H9 (cell line): Measurements from ENCODE around the gene POU2F2. TPM values are rescaled to one million over a fixed set of nuclear protein-coding genes. Genes with fewer than 3 reads are reported as not detected.
"Not testable (repeated sequence)": the region's sequence is repeated elsewhere in the genome, so short reads cannot be mapped to it uniquely, and the experiment has no call there.

Source experiments
- DNase-seq: peaks from one replicate; pipeline ENCODE4 v3.0.0-alpha.2; 2017
- H2AFZ ChIP-seq: one replicate; pipeline ENCODE4 v1.6.1; 2013; ENCODE audit warnings: mild to moderate bottlenecking, low read length, control low read depth, moderate library complexity
- H2AK5ac ChIP-seq: 2 replicates; pipeline ENCODE4 v1.6.1; 2013; ENCODE audit warnings: low read length, control low read depth, mixed read lengths; ENCODE audit not compliant: insufficient read length
- H2BK120ac ChIP-seq: one replicate; pipeline ENCODE4 v1.6.1; 2013; ENCODE audit warnings: low read depth, mild to moderate bottlenecking, low read length, control low read depth, inconsistent platforms; ENCODE audit not compliant: poor library complexity, severe bottlenecking
- H2BK12ac ChIP-seq: 2 replicates; pipeline ENCODE4 v1.6.1; 2013; ENCODE audit warnings: low read length, control low read depth, mixed read lengths, low read depth; ENCODE audit not compliant: insufficient read length
- H2BK15ac ChIP-seq: 2 replicates; pipeline ENCODE4 v1.6.1; 2013; ENCODE audit warnings: low read depth, low read length, control low read depth
- H2BK20ac ChIP-seq: one replicate; pipeline ENCODE4 v1.6.1; 2013; ENCODE audit warnings: low read depth, mild to moderate bottlenecking, low read length, control low read depth, inconsistent platforms; ENCODE audit not compliant: poor library complexity, severe bottlenecking
- H2BK5ac ChIP-seq: 2 replicates; pipeline ENCODE4 v1.6.1; 2013; ENCODE audit warnings: low read length, control low read depth, mixed read lengths; ENCODE audit not compliant: insufficient read length
- H3K14ac ChIP-seq: 2 replicates; pipeline ENCODE4 v1.6.1; 2013; ENCODE audit warnings: low read length, control low read depth; ENCODE audit not compliant: insufficient read depth
- H3K18ac ChIP-seq: 2 replicates; pipeline ENCODE4 v1.6.1; 2013; ENCODE audit warnings: low read depth, mild to moderate bottlenecking, mixed read lengths, low read length, control low read depth; ENCODE audit not compliant: insufficient read length
- H3K23ac ChIP-seq: 2 replicates; pipeline ENCODE4 v1.6.1; 2013; ENCODE audit warnings: low read length, control low read depth, mixed read lengths, low read depth; ENCODE audit not compliant: insufficient read length
- H3K23me2 ChIP-seq: 2 replicates; pipeline ENCODE4 v1.6.1; 2013; ENCODE audit warnings: low read depth, mild to moderate bottlenecking, mixed read lengths, low read length, control low read depth; ENCODE audit not compliant: insufficient read length, poor library complexity, severe bottlenecking
- H3K27ac ChIP-seq: 2 replicates; pipeline ENCODE4 v1.5.1; 2013; ENCODE audit warnings: low read length, control low read depth, mixed read lengths, low read depth; ENCODE audit not compliant: insufficient read length
- H3K27me3 ChIP-seq: 2 replicates; pipeline ENCODE4 v1.6.1; 2013; ENCODE audit warnings: low read length, control low read depth, inconsistent platforms; ENCODE audit not compliant: insufficient read depth
- H3K4ac ChIP-seq: 2 replicates; pipeline ENCODE4 v1.6.1; 2013; ENCODE audit warnings: low read depth, mild to moderate bottlenecking, control low read depth, inconsistent platforms, low read length, moderate library complexity
- H3K4me1 ChIP-seq: 2 replicates; pipeline ENCODE4 v1.6.1; 2013; ENCODE audit warnings: low read length, control low read depth, inconsistent platforms; ENCODE audit not compliant: insufficient read depth
- H3K4me2 ChIP-seq: 2 replicates; pipeline ENCODE4 v1.6.1; 2013; ENCODE audit warnings: low read length, control low read depth, mixed read lengths; ENCODE audit not compliant: insufficient read length, insufficient read depth
- H3K56ac ChIP-seq: 2 replicates; pipeline ENCODE4 v1.6.1; 2013; ENCODE audit warnings: low read depth, mild to moderate bottlenecking, mixed read lengths, low read length, control low read depth; ENCODE audit not compliant: insufficient read length
- H3K79me1 ChIP-seq: 2 replicates; pipeline ENCODE4 v1.6.1; 2013; ENCODE audit warnings: low read depth, mild to moderate bottlenecking, moderate library complexity, low read length, control low read depth, inconsistent platforms; ENCODE audit not compliant: insufficient read depth, poor library complexity, severe bottlenecking
- H3K79me2 ChIP-seq: 2 replicates; pipeline ENCODE4 v1.6.1; 2013; ENCODE audit warnings: low read length, control low read depth, inconsistent platforms; ENCODE audit not compliant: insufficient read depth
- H3K9ac ChIP-seq: 2 replicates; pipeline ENCODE4 v1.6.1; 2013; ENCODE audit warnings: low read length, control low read depth, mixed read lengths; ENCODE audit not compliant: insufficient read length; ENCODE audit errors: extremely low read depth
- H3K9me3 ChIP-seq: one replicate; pipeline ENCODE4 v1.6.1; 2013; ENCODE audit warnings: low read depth, low read length, inconsistent platforms; ENCODE audit not compliant: control insufficient read depth
- H3T11ph ChIP-seq: one replicate; pipeline ENCODE4 v1.6.1; 2013; ENCODE audit warnings: mild to moderate bottlenecking, low read length, control low read depth, inconsistent platforms
- H4K20me1 ChIP-seq: one replicate; pipeline ENCODE4 v1.6.1; 2013; ENCODE audit not compliant: control insufficient read depth, insufficient read length, insufficient read depth
- H4K5ac ChIP-seq: 2 replicates; pipeline ENCODE4 v1.6.1; 2013; ENCODE audit warnings: low read depth, mild to moderate bottlenecking, mixed read lengths, low read length, control low read depth; ENCODE audit not compliant: insufficient read length
- H4K8ac ChIP-seq: replicated peaks from 2 replicates; pipeline ENCODE4 v1.6.1; 2013; ENCODE audit warnings: low read length, control low read depth, mixed read lengths, low read depth; ENCODE audit not compliant: insufficient read length
- H4K91ac ChIP-seq: 2 replicates; pipeline ENCODE4 v1.6.1; 2013; ENCODE audit warnings: low read depth, mild to moderate bottlenecking, moderate library complexity, mixed read lengths, low read length, control low read depth; ENCODE audit not compliant: insufficient read length
- H3K27ac Mint-ChIP-seq, 3 experiments: 2 replicates in 2 of 3; 3 replicates in 1 of 3; pipeline ENCODE4 v1.8.0; 2020 to 2021; ENCODE audit warnings: mixed read lengths in 3 of 3, mild to moderate bottlenecking in 1 of 3, moderate library complexity in 1 of 3
- H3K27me3 Mint-ChIP-seq: 2 replicates; pipeline ENCODE4 v1.8.0; 2021; ENCODE audit warnings: low read depth, mild to moderate bottlenecking, moderate library complexity, mixed read lengths
- H3K36me3 Mint-ChIP-seq, 3 experiments: 2 replicates in 2 of 3; 3 replicates in 1 of 3; pipeline ENCODE4 v1.8.0; 2020 to 2021; ENCODE audit warnings: low read depth in 3 of 3, mixed read lengths in 3 of 3; ENCODE audit not compliant: insufficient read depth in 1 of 3
- H3K4me1 Mint-ChIP-seq, 2 experiments: 2 replicates each; pipeline ENCODE4 v1.8.0; 2020; ENCODE audit warnings: mixed read lengths in 2 of 2
- H3K4me3 Mint-ChIP-seq, 2 experiments: 2 replicates in 1 of 2; 3 replicates in 1 of 2; pipeline ENCODE4 v1.8.0; 2020 to 2021; ENCODE audit warnings: mild to moderate bottlenecking in 2 of 2, mixed read lengths in 2 of 2, moderate library complexity in 1 of 2
- H3K9me3 Mint-ChIP-seq, 2 experiments: 2 replicates in 1 of 2; 3 replicates in 1 of 2; pipeline ENCODE4 v1.8.0; 2020; ENCODE audit warnings: mild to moderate bottlenecking in 2 of 2, mixed read lengths in 2 of 2, moderate library complexity in 1 of 2
- CTCF ChIP-seq: fragments of 200-600 bp; sonication (generic); conservative IDR thresholded peaks from 3 replicates; pipeline ENCODE4 v1.8.0; 2021; ENCODE audit warnings: antibody characterized with exemption, mild to moderate bottlenecking
- WGBS: extraction: QIAGEN DNeasy Blood & Tissue Kit; methylation state at CpG from one replicate; pipeline ENCODE4 v1.1.7; 2013; ENCODE audit warnings: missing lambda C conversion rate, low lambda C conversion rate, mixed read lengths; ENCODE audit not compliant: insufficient read length; ENCODE audit errors: extremely low coverage; 5-methylcytosine and 5-hydroxymethylcytosine counted together
- total RNA-seq: library from RNA; stranded (reverse); gene quantifications from 2 replicates; pipeline ENCODE4 v1.2.1, GENCODE V29; 2021

Gene POU2F2
- total RNA-seq, 1 experiment from 2014 or later = 2.9 TPM

GRCh38 chr19:42042455-42043170 is 89.6 kb downstream of the POU2F2 start:
- WGBS = no CpG with 5 or more reads among the region's 30 CpGs
- Histone ChIP-seq H3K79me2 (no peaks in the 10 kb centered on the region), H4K91ac (no peak overlapping the region), H4K5ac (no peak overlapping the region), H4K20me1 (no peaks in the 10 kb centered on the region), H3T11ph (no peak overlapping the region), H2AK5ac (no peak overlapping the region), H2AFZ (no peak overlapping the region), H3K27me3 (no peaks in the 10 kb centered on the region), H3K18ac (no peak overlapping the region), H3K4ac (no peak overlapping the region), H2BK12ac (no peak overlapping the region), H3K23ac (no peak overlapping the region), H2BK5ac (no peak overlapping the region), H4K8ac (no peak overlapping the region), H3K79me1 (no peaks in the 10 kb centered on the region), H2BK20ac (no peak overlapping the region), H3K9ac (no peak overlapping the region), H2BK120ac (no peak overlapping the region), H3K56ac (no peak overlapping the region), H3K4me1 (no peaks in the 10 kb centered on the region), H3K27ac (no peak overlapping the region), H3K9me3 (no peaks in the 10 kb centered on the region), H3K14ac (no peak overlapping the region), H3K4me2 (no peak overlapping the region), H2BK15ac (no peak overlapping the region), H3K23me2 (no peaks in the 10 kb centered on the region)
- Mint-ChIP-seq H3K4me3 (no peak overlapping the region), H3K36me3 (peaks cover 25 to 79% (median 75%) of the 10 kb centered on the region in 3 experiments), H3K9me3 (no peaks in the 10 kb centered on the region), H3K27ac (no peak overlapping the region), H3K27me3 (no peaks in the 10 kb centered on the region), H3K4me1 (no peaks in the 10 kb centered on the region)
- DNase-seq = no peak
- no peak for TF ChIP-seq CTCF

DNA sequence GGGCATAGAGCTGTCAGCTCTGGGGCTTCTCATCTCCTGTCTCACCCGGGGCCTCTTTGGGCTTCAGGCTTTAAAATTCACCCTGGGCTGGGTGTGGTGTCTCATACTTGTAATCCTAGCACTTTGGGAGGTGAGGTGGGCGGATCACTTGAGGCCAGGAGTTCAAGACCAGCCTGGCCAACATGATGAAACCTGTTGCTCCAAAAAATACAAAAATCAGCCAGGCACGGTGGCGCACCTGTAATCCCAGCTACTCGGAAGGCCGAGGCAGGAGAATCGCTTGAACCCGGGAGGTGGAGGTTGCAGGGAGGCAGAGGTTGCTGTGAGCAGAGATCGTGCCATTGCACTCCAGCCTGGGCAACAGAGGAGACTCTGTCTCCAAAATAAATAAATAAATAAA is 91.8 kb downstream of the POU2F2 start:
- H3K4me1 Mint-ChIP-seq, H4K8ac ChIP-seq, H3K56ac ChIP-seq, H3K27me3 Mint-ChIP-seq, H3K23ac ChIP-seq, H3K79me1 ChIP-seq, H3K9me3 Mint-ChIP-seq, H3K23me2 ChIP-seq, H2BK15ac ChIP-seq, H3K27me3 ChIP-seq, H2AFZ ChIP-seq, H3K9ac ChIP-seq, H4K20me1 ChIP-seq, H2AK5ac ChIP-seq, H4K5ac ChIP-seq, H3K9me3 ChIP-seq, H4K91ac ChIP-seq, H3T11ph ChIP-seq, H3K79me2 ChIP-seq, H3K4me1 ChIP-seq, H3K4me2 ChIP-seq, H3K27ac Mint-ChIP-seq, H2BK5ac ChIP-seq, H3K4me3 Mint-ChIP-seq, H3K14ac ChIP-seq, H3K18ac ChIP-seq, DNase-seq, H2BK12ac ChIP-seq, H2BK120ac ChIP-seq, H3K27ac ChIP-seq, H3K4ac ChIP-seq, H2BK20ac ChIP-seq: not testable (repeated sequence)
- H3K36me3 Mint-ChIP-seq = peaks cover 33 to 76% (median 65%) of the 10 kb centered on the region in 3 experiments
- no CpG with 5 or more reads among the region's 9 CpGs for WGBS
